Cardiac fibroblast (primary cell): ENCODE measurements around the gene NR1D1.

Source experiments
- DNase-seq, 2 donors: peaks; one replicate each; pipeline versions ENCODE4 v3.0.0 to v3.0.0-alpha.2; 2010; ENCODE audit warnings: low read depth in 2 of 2
- H3K4me3 ChIP-seq, 2 donors: replicated peaks in 1 of 2; 1 replicate in 1 of 2; 2 replicates in 1 of 2; pipeline ENCODE4 v1.5.1; 2011; ENCODE audit warnings: low read depth in 2 of 2, low read length in 2 of 2, mild to moderate bottlenecking in 2 of 2, moderate library complexity in 1 of 2
- CTCF ChIP-seq: IDR thresholded peaks from one replicate; pipeline ENCODE4 v1.5.1; 2011; ENCODE audit warnings: low read depth, mild to moderate bottlenecking, low read length, inconsistent platforms

Gene NR1D1

GRCh38 chr17:40070709-40071312 lies 29.6 kb downstream of the NR1D1 start:
- DNase-seq = no peak
- H3K4me3 ChIP-seq = no peak overlapping the region
- no peak for TF ChIP-seq CTCF

- DNase-seq = peak; percentile 56 to 58
- peak; percentile 36 for TF ChIP-seq CTCF
- no peak overlapping the region for H3K4me3 ChIP-seq
Observed at GRCh38 chr17:40069751-40070708, 30.4 kb downstream of the NR1D1 start.

GRCh38 chr17:40068917-40069750 lies 31.3 kb downstream of the NR1D1 start:
- peak; percentile 80 to 92 for DNase-seq
- no peak for TF ChIP-seq CTCF
- peak overlapping the region in 1 of 2 donors; percentile 31 for H3K4me3 ChIP-seq

GRCh38 chr17:40068584-40068916 lies 31.8 kb downstream of the NR1D1 start:
- DNase-seq = no peak
- H3K4me3 ChIP-seq = peak overlapping the region in 1 of 2 donors; percentile 31
- TF ChIP-seq CTCF = no peak

GRCh38 chr17:40068129-40068581 lies 32.2 kb downstream of the NR1D1 start:
- peak overlapping the region in 1 of 2 donors; percentile 31 for H3K4me3 ChIP-seq
- TF ChIP-seq CTCF = no peak
- no peak for DNase-seq

- no peak overlapping the region for H3K4me3 ChIP-seq
- no peak for DNase-seq
- TF ChIP-seq CTCF = no peak
Observed at GRCh38 chr17:40067710-40068109, 32.7 kb downstream of the NR1D1 start.
